Natural killer cell (primary cell): ENCODE measurements around the gene FGF12. TPM values are rescaled to one million over a fixed set of nuclear protein-coding genes. Genes with fewer than 3 reads are reported as not detected.

Experiments used
- ATAC-seq, 3 donors: fragments of 150-1000 bp in 2 of 3; fragments of 200-7000 bp in 1 of 3; cut with Tn5 transposase; 1 replicate in 1 of 3; 2 replicates in 2 of 3; pipeline ENCODE4 v1.10.0; 2021; ENCODE audit warnings: mild to moderate bottlenecking in 2 of 3, moderate library complexity in 2 of 3
- DNase-seq, 2 donors: peaks; one replicate each; pipeline versions ENCODE4 v3.0.0 to v3.0.0-alpha.2; 2013 to 2021; ENCODE audit warnings: mixed read lengths in 1 of 2
- H3K27ac ChIP-seq: one replicate; pipeline ENCODE4 v1.5.1; 2013; ENCODE audit warnings: mild to moderate bottlenecking, low read length
- H3K27me3 ChIP-seq: one replicate; pipeline ENCODE4 v1.6.1; 2013; ENCODE audit warnings: low read length; ENCODE audit not compliant: control insufficient read depth, insufficient read depth
- H3K36me3 ChIP-seq: one replicate; pipeline ENCODE4 v1.6.1; 2013; ENCODE audit warnings: low read length; ENCODE audit not compliant: control insufficient read depth, insufficient read depth
- H3K4me1 ChIP-seq: one replicate; pipeline ENCODE4 v1.6.1; 2013; ENCODE audit warnings: low read length; ENCODE audit not compliant: control insufficient read depth, insufficient read depth
- H3K4me3 ChIP-seq: one replicate; pipeline ENCODE4 v1.5.1; 2013; ENCODE audit warnings: low read length
- H3K9me3 ChIP-seq: one replicate; pipeline ENCODE4 v1.6.1; 2013; ENCODE audit warnings: low read length; ENCODE audit not compliant: control insufficient read depth, insufficient read depth
- H3K27ac Mint-ChIP-seq, 2 donors: one replicate each; pipeline ENCODE4 v1.8.0; 2022; ENCODE audit warnings: mild to moderate bottlenecking in 2 of 2, mixed read lengths in 2 of 2, moderate library complexity in 1 of 2
- H3K27me3 Mint-ChIP-seq, 2 donors: one replicate each; pipeline ENCODE4 v1.8.0; 2022; ENCODE audit warnings: low read depth in 2 of 2, mixed read lengths in 2 of 2
- H3K36me3 Mint-ChIP-seq: one replicate; pipeline ENCODE4 v1.8.0; 2022; ENCODE audit warnings: mixed read lengths
- H3K4me1 Mint-ChIP-seq, 2 donors: one replicate each; pipeline ENCODE4 v1.8.0; 2022; ENCODE audit warnings: mixed read lengths in 2 of 2
- H3K4me3 Mint-ChIP-seq: one replicate; pipeline ENCODE4 v1.8.0; 2022; ENCODE audit warnings: mild to moderate bottlenecking, moderate library complexity, mixed read lengths
- H3K9me3 Mint-ChIP-seq, 2 donors: one replicate each; pipeline ENCODE4 v1.8.0; 2022; ENCODE audit warnings: mixed read lengths in 2 of 2
- WGBS: methylation state at CpG from one replicate; pipeline ENCODE4 v1.1.7; 2013; ENCODE audit warnings: missing lambda C conversion rate; ENCODE audit not compliant: insufficient coverage; 5-methylcytosine and 5-hydroxymethylcytosine counted together
- intact Hi-C: fragments of 100-400 bp; cut with micrococcal nuclease; formaldehyde crosslinking; loops from one replicate; pipeline ENCODE4 v1.14.2; 2022
- total RNA-seq, 4 donors: library from RNA; stranded (reverse); fragments of 120-200 nt in 1 of 4; gene quantifications; one replicate each; pipeline versions ENCODE4 v1.2.3 to v1.2.4, GENCODE V29; 2013 to 2022
- TF ChIP-seq, protein P1 (sequence below): fragments of 200-600 bp; IDR thresholded peaks from one replicate; pipeline ENCODE4 v1.8.0; 2022; ENCODE audit warnings: antibody characterized with exemption

Gene FGF12
- total RNA-seq, 3 donors from 2014 or later (not counting 1 experiment from before 2014, with no cell fraction given) = not detected

DNA sequence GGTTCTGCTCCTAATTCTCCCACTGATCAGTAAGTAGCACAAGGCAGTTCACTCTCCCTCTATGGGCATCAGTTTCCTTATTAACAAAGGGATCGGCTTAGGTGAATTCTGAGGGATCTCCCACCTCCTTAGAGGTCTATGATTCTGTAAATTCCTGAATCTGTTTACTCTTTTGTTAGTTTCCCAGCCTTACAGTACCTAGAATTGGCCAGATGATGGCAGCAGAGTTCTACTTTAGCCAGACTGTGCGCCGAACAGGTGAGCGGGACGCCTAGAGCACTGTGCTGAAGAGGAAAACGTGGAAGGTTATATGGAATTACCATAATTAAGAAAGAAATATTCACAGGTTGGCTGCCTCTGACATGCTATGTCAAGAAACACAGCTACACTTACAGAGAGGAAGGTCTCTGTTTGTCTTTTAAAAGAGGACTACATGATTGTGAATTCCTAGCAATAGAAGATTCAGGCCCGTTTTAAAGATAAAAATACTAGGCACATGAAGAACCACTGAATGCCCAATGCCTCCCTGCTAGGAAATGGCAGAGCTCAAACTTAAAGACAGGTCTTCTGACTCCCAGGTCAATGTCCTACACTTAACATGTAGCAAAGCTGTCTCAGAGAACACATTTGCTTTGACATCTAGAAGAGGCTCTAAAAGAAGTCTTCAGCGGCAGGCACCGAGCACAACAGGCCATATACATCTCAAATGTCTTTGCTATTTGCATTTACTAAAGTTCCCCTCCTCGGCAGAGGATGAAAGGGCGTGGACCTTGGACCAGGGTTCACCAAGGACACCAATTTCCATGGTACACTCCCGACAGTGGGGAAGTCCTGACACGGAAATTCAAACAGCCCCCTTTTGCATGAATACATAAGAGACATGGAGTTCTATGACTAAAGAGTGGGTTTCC, 259.9 kb downstream of the FGF12 start:
- Mint-ChIP-seq H3K36me3 (no peaks in the 10 kb centered on the region), H3K9me3 (no peaks in the 10 kb centered on the region), H3K4me3 (no peak overlapping the region), H3K4me1 (no peaks in the 10 kb centered on the region), H3K27me3 (peaks cover 5 to 7% of the 10 kb centered on the region in 2 donors), H3K27ac (no peak overlapping the region)
- Histone ChIP-seq H3K9me3 (no peaks in the 10 kb centered on the region), H3K4me1 (no peaks in the 10 kb centered on the region), H3K36me3 (no peaks in the 10 kb centered on the region), H3K27ac (no peak overlapping the region), H3K27me3 (no peaks in the 10 kb centered on the region), H3K4me3 (no peak overlapping the region)
- ATAC-seq = peak; percentile 61 to 75 (median 63)
- TF ChIP-seq, protein P1, sequence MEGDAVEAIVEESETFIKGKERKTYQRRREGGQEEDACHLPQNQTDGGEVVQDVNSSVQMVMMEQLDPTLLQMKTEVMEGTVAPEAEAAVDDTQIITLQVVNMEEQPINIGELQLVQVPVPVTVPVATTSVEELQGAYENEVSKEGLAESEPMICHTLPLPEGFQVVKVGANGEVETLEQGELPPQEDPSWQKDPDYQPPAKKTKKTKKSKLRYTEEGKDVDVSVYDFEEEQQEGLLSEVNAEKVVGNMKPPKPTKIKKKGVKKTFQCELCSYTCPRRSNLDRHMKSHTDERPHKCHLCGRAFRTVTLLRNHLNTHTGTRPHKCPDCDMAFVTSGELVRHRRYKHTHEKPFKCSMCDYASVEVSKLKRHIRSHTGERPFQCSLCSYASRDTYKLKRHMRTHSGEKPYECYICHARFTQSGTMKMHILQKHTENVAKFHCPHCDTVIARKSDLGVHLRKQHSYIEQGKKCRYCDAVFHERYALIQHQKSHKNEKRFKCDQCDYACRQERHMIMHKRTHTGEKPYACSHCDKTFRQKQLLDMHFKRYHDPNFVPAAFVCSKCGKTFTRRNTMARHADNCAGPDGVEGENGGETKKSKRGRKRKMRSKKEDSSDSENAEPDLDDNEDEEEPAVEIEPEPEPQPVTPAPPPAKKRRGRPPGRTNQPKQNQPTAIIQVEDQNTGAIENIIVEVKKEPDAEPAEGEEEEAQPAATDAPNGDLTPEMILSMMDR = peak; percentile 58
- DNase-seq = peak in 1 of 2 donors; percentile 64
- intact Hi-C loops = no loop called here
- WGBS = 41% methylated on average over 13 of the region's 13 CpGs

- Histone ChIP-seq H3K27me3 (no peaks in the 10 kb centered on the region), H3K36me3 (no peaks in the 10 kb centered on the region), H3K27ac (no peak overlapping the region), H3K9me3 (no peaks in the 10 kb centered on the region), H3K4me3 (no peak overlapping the region), H3K4me1 (no peaks in the 10 kb centered on the region)
- Mint-ChIP-seq H3K36me3 (no peaks in the 10 kb centered on the region), H3K27me3 (peaks cover 0 to 8% of the 10 kb centered on the region in 2 donors), H3K27ac (no peak overlapping the region), H3K4me3 (no peak overlapping the region), H3K4me1 (no peaks in the 10 kb centered on the region), H3K9me3 (no peaks in the 10 kb centered on the region)
- DNase-seq (no peak), ATAC-seq (no peak)
- intact Hi-C loops = loop anchor here (10.0 kb wide), 1 partner anchor 1034 kb away; no protein-coding TSS in a partner anchor
- TF ChIP-seq, protein P1 = no peak
- 68% methylated on average over 4 of the region's 4 CpGs for WGBS
Observed at GRCh38 chr3:192449036-192449435, 278.3 kb downstream of the FGF12 start.

- H3K9me3 ChIP-seq = no peaks in the 10 kb centered on the region
- intact Hi-C loops = loop anchor here (10.0 kb wide), 1 partner anchor 1031 kb away; no protein-coding TSS in a partner anchor
- Mint-ChIP-seq H3K27me3 (peaks cover 0 to 8% of the 10 kb centered on the region in 2 donors), H3K36me3 (no peaks in the 10 kb centered on the region), H3K4me3 (no peak overlapping the region), H3K4me1 (no peaks in the 10 kb centered on the region), H3K27ac (no peak overlapping the region), H3K9me3 (no peaks in the 10 kb centered on the region)
- no peaks in the 10 kb centered on the region for H3K27me3 ChIP-seq
- DNase-seq = no peak
- TF ChIP-seq, protein P1 = no peak
- 67% methylated on average over 10 of the region's 10 CpGs for WGBS
- no peaks in the 10 kb centered on the region for H3K4me1 ChIP-seq
- ATAC-seq = no peak
- no peaks in the 10 kb centered on the region for H3K36me3 ChIP-seq
- H3K27ac ChIP-seq = no peak overlapping the region
- H3K4me3 ChIP-seq = no peak overlapping the region
Observed at GRCh38 chr3:192445770-192446644, 281.3 kb downstream of the FGF12 start.
